Measurements from ENCODE around the gene ACTN1. TPM values are rescaled to one million over a fixed set of nuclear protein-coding genes. Genes with fewer than 3 reads are reported as not detected.
A peak's percentile ranks its signal among the peaks of the same experiment; 100 is the strongest.

The ACTN1 gene
- total RNA-seq, 4 donors from 2014 or later = 958 to 2,110 (median 1,439) TPM

DNA sequence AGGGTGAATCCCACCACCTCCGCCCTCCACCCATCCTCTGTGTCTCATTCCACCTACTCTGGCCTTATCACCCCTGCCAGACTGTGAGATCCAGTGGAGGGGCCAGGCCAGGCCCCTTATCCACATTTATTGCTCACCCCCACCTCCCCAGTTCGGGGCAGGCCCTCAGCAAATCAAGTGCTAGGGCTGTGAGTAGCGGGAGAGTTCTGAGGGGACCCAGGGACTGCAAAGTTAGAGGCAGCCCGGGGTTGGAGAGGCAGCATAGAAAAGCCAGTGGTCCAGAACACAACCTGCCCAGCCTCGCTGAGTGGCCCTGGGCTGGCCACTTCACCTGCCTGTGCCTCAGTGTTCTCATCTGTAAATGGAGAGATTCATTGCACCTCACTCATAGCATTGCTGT lies 27.2 kb upstream of the ACTN1 start:
- TF ChIP-seq EP300 (IDR thresholded peaks at IDR 0.05) (no peak), POLR2A (IDR thresholded peaks at IDR 0.05; ENCODE audit: low read depth) (no peak), POLR2AphosphoS5 (IDR thresholded peaks at IDR 0.05) (no peak)
- TF ChIP-seq, protein P1, sequence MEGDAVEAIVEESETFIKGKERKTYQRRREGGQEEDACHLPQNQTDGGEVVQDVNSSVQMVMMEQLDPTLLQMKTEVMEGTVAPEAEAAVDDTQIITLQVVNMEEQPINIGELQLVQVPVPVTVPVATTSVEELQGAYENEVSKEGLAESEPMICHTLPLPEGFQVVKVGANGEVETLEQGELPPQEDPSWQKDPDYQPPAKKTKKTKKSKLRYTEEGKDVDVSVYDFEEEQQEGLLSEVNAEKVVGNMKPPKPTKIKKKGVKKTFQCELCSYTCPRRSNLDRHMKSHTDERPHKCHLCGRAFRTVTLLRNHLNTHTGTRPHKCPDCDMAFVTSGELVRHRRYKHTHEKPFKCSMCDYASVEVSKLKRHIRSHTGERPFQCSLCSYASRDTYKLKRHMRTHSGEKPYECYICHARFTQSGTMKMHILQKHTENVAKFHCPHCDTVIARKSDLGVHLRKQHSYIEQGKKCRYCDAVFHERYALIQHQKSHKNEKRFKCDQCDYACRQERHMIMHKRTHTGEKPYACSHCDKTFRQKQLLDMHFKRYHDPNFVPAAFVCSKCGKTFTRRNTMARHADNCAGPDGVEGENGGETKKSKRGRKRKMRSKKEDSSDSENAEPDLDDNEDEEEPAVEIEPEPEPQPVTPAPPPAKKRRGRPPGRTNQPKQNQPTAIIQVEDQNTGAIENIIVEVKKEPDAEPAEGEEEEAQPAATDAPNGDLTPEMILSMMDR (IDR thresholded peaks at IDR 0.05) = no peak

DNA sequence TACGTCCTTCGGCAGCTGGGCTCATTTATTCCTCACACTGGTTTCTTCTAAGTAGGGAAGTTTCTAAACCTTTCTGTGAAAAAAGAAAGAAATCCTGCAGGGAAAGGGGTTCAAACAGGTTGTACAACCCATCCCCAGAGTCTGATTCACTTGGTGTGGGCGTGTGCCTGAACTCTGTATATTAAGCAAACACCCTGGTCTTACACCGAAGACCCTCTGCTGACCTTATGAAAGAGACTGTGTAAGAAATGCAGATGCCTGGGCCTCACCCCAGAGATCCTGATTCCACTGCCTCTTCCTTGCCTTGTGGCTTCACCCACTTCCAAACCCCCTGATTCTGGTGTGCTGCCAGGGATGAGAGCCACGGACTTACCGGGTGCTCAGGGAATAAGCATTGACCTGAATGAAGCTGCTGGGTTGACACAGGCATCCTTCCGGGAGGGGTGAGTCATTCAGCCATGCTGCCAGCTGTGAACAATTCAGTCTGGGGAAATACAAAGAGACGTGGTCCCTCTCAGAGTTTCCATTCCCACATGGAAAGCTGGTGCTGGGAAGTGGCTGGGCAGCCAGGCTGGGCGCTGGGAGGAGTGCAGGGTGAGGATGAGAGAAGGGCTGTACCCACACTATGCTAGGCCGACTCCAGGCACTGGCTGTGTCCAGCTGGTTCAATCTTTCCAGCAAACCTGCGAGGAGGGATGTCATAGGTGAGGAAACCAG lies 26.5 kb upstream of the ACTN1 start:
- no peaks in the 10 kb centered on the region for H3K36me3 ChIP-seq
- peak overlapping the region; percentile 49 to 68 (median 62) for H3K27ac ChIP-seq (replicated peaks in 1 of 4)
- no peaks in the 10 kb centered on the region for H3K9me3 ChIP-seq
- H3K4me3 ChIP-seq = no peak overlapping the region
- H3K4me1 ChIP-seq = peaks cover 10 to 35% (median 26%) of the 10 kb centered on the region in 4 donors
- no peaks in the 10 kb centered on the region for H3K27me3 ChIP-seq
- peak; percentile 94 for DNase-seq (ENCODE audit: extremely low spot score)
- WGBS = 57% methylated on average over 10 of the region's 11 CpGs
- intact Hi-C loops (cut with DNase I) = no loop called here
- TF ChIP-seq EP300 (IDR thresholded peaks at IDR 0.05) (peak; percentile 67), POLR2A (IDR thresholded peaks at IDR 0.05; ENCODE audit: low read depth) (peak; percentile 9), POLR2AphosphoS5 (IDR thresholded peaks at IDR 0.05) (peak; percentile 82 to 91)
- TF ChIP-seq, protein P1 (IDR thresholded peaks at IDR 0.05) = no peak

More for the DNA sequence above, 27.2 kb upstream of the ACTN1 start:
- H3K27me3 ChIP-seq = no peaks in the 10 kb centered on the region
- H3K36me3 ChIP-seq = no peaks in the 10 kb centered on the region
- H3K9me3 ChIP-seq = no peaks in the 10 kb centered on the region
- peaks cover 10 to 35% (median 26%) of the 10 kb centered on the region in 4 donors for H3K4me1 ChIP-seq
- WGBS = 100% methylated on average over 5 of the region's 5 CpGs
- no peak for DNase-seq (ENCODE audit: extremely low spot score)
- intact Hi-C loops (cut with DNase I) = no loop called here
- no peak overlapping the region for H3K4me3 ChIP-seq
- peak overlapping the region; percentile 49 to 68 (median 62) for H3K27ac ChIP-seq (replicated peaks in 1 of 4)

DNA sequence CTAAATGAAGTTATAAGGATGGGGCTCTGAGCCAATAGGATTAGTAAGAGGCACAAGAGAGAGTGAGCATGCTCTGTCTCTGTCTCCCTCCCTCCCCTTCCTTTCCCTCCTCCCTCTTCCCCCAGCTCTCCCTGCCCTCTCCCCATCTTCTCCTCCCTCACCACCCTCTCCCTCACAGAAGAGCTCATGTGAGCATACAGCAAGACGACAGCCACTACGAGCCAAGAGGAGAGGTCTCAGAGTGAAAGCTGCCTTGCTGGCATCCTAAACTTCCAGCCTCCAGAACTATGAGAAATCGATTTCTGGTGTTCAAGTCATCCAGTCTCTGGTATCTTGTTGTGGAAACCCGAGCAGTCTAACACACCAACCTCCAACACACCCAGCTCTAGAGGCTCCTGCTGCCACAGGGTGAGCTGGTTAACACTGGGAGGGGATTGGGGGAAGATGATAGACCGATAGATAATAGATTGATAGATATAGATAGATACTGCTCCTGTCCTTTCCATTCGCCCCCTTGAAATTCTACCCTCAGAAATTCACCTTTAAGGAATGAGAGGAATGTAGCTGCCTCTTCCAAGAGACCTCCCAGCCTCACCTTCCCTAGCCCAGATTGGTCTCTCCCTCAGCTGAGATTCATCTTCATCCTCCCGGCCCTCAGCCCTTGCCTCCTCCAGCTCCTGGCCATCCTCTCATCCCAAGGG lies 25.8 kb upstream of the ACTN1 start:
- Histone ChIP-seq H3K27me3 (no peaks in the 10 kb centered on the region), H3K4me1 (peaks cover 10 to 35% (median 26%) of the 10 kb centered on the region in 4 donors), H3K9me3 (no peaks in the 10 kb centered on the region), H3K36me3 (no peaks in the 10 kb centered on the region), H3K27ac (replicated peaks in 1 of 4) (peak overlapping the region; percentile 49 to 68 (median 62)), H3K4me3 (no peak overlapping the region)
- no peak for TF ChIP-seq POLR2A (IDR thresholded peaks at IDR 0.05; ENCODE audit: low read depth)
- no peak for TF ChIP-seq POLR2AphosphoS5 (IDR thresholded peaks at IDR 0.05)
- TF ChIP-seq EP300 (IDR thresholded peaks at IDR 0.05) = no peak
- TF ChIP-seq, protein P1 (IDR thresholded peaks at IDR 0.05) = no peak
- intact Hi-C loops (cut with DNase I) = no loop called here
- DNase-seq (ENCODE audit: extremely low spot score) = no peak
- 68% methylated on average over 7 of the region's 7 CpGs for WGBS

DNA sequence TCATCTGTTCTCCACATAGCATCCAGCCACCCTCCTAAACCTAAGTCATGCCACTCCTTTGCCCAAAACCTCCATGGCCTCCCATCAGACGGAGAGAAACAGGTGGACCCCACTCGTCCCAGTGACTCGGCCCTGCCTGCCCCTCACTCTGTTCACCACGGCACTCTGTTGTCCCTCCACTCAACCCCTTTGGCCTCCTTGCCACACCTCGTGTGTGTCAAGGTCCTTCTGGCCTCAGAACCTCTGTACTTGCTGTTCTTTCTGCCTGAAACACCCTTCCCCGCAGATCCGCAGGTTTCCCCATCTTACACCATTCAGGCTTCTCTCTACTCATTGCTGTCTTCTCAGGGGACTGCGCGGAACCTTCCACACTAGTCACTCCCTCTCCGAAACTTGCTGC lies 24.5 kb upstream of the ACTN1 start:
- 87% methylated on average over 10 of the region's 10 CpGs for WGBS
- DNase-seq (ENCODE audit: extremely low spot score) = no peak
- TF ChIP-seq POLR2A (IDR thresholded peaks at IDR 0.05; ENCODE audit: low read depth) (no peak), EP300 (IDR thresholded peaks at IDR 0.05) (no peak), POLR2AphosphoS5 (IDR thresholded peaks at IDR 0.05) (no peak)
- TF ChIP-seq, protein P1 (IDR thresholded peaks at IDR 0.05) = no peak
- Histone ChIP-seq H3K36me3 (no peaks in the 10 kb centered on the region), H3K4me3 (no peak overlapping the region), H3K4me1 (peaks cover 10 to 32% (median 25%) of the 10 kb centered on the region in 4 donors), H3K27ac (replicated peaks in 1 of 4) (no peak overlapping the region), H3K27me3 (no peaks in the 10 kb centered on the region), H3K9me3 (no peaks in the 10 kb centered on the region)
- intact Hi-C loops (cut with DNase I) = no loop called here

All from esophagus muscularis mucosa (tissue), 4 donors.